Lower leg skin (tissue), 4 donors: ENCODE measurements around the gene RALY. TPM values are rescaled to one million over a fixed set of nuclear protein-coding genes. Genes with fewer than 3 reads are reported as not detected.
"Not testable (repeated sequence)": the region's sequence is repeated elsewhere in the genome, so short reads cannot be mapped to it uniquely, and the experiment has no call there.

Source experiments
- DNase-seq, 2 donors: peaks; one replicate each; pipeline ENCODE4 v3.0.0-alpha.2; 2019; ENCODE audit warnings: low spot score in 2 of 2
- H3K4me3 ChIP-seq: fragments of 200-600 bp; sonication (generic); 2 replicates; pipeline ENCODE4 v1.5.1; 2017; ENCODE audit warnings: mild to moderate bottlenecking, low read depth; ENCODE audit not compliant: poor library complexity, severe bottlenecking
- CTCF ChIP-seq, 3 donors: fragments of 450-650 bp; IDR thresholded peaks; one replicate each; pipeline ENCODE4 v1.5.1; 2016; ENCODE audit warnings: antibody characterized with exemption in 3 of 3, mild to moderate bottlenecking in 3 of 3, moderate library complexity in 2 of 3
- POLR2A ChIP-seq, 2 donors: fragments of 450-650 bp; IDR thresholded peaks; one replicate each; pipeline ENCODE4 v1.6.1; 2016 to 2017; ENCODE audit warnings: antibody characterized with exemption in 2 of 2, mild to moderate bottlenecking in 1 of 2, moderate library complexity in 1 of 2
- WGBS, 2 donors: methylation state at CpG; one replicate each; pipeline ENCODE4 v1.1.5; 2018; 5-methylcytosine and 5-hydroxymethylcytosine counted together
- intact Hi-C: fragments of 100-400 bp; cut with DNase I; formaldehyde crosslinking; loops from one replicate; pipeline ENCODE4 v1.15.0; 2023; ENCODE audit warnings: low total_unique reads
- total RNA-seq, 4 donors: library from RNA; depleted of rRNA; stranded (reverse); fragments of >200 nt; gene quantifications; one replicate each; pipeline ENCODE4 v1.1.0, GENCODE V29; 2016

The RALY gene
- total RNA-seq, 4 donors from 2014 or later = 92.2 to 113 (median 98.6) TPM

GRCh38 chr20:34124469-34125249, 130.9 kb downstream of the RALY start:
- H3K4me3 ChIP-seq = no peak overlapping the region
- no peak for TF ChIP-seq POLR2A (IDR thresholded peaks at IDR 0.05)
- TF ChIP-seq CTCF (IDR thresholded peaks at IDR 0.05) = no peak
- no peak for DNase-seq
- intact Hi-C loops = no loop called here
- WGBS, 2 donors = 74% methylated on average over 2 of the region's 2 CpGs

- TF ChIP-seq CTCF (IDR thresholded peaks at IDR 0.05) (no peak), POLR2A (IDR thresholded peaks at IDR 0.05) (no peak)
- H3K4me3 ChIP-seq = no peak overlapping the region
- DNase-seq = no peak
- intact Hi-C loops = no loop called here
- WGBS, 2 donors = 87 to 88% methylated on average over 10 of the region's 10 CpGs
Measured at GRCh38 chr20:34127792-34128191, 134.1 kb downstream of the RALY start.

GRCh38 chr20:34129518-34130162, 135.9 kb downstream of the RALY start:
- WGBS, 2 donors = 1% methylated on average over 10 of the region's 10 CpGs
- DNase-seq = peak in 1 of 2 donors; percentile 61
- TF ChIP-seq POLR2A (IDR thresholded peaks at IDR 0.05) (no peak), CTCF (IDR thresholded peaks at IDR 0.05) (peak in 1 of 3 donors; percentile 70)
- H3K4me3 ChIP-seq = no peak overlapping the region
- intact Hi-C loops = no loop called here

GRCh38 chr20:34131491-34131890, 137.8 kb downstream of the RALY start:
- intact Hi-C loops = no loop called here
- H3K4me3 ChIP-seq = no peak overlapping the region
- WGBS, 2 donors = 54 to 56% methylated on average over 4 of the region's 4 CpGs
- no peak for TF ChIP-seq POLR2A (IDR thresholded peaks at IDR 0.05)
- TF ChIP-seq CTCF (IDR thresholded peaks at IDR 0.05) = no peak
- DNase-seq = no peak

- 66% methylated on average over 15 of the region's 26 CpGs; no CpG with 5 or more reads in 1 of the 2 donors for WGBS, 2 donors
- intact Hi-C loops, DNase-seq, H3K4me3 ChIP-seq: not testable (repeated sequence)
Measured at GRCh38 chr20:34132491-34132890, 138.8 kb downstream of the RALY start.

GRCh38 chr20:34132943-34133342, 139.2 kb downstream of the RALY start:
- DNase-seq, intact Hi-C loops, H3K4me3 ChIP-seq: not testable (repeated sequence)
- 69 to 84% methylated on average over 12 to 16 of the region's 21 CpGs for WGBS, 2 donors

- intact Hi-C loops, H3K4me3 ChIP-seq, DNase-seq: not testable (repeated sequence)
- WGBS, 2 donors = 61 to 69% methylated on average over 2 to 4 of the region's 4 CpGs
Measured at GRCh38 chr20:34133365-34133860, 139.7 kb downstream of the RALY start.
